Middle frontal gyrus (tissue), 1 donor: Measurements from ENCODE around the gene EPB41L1.

Experiments
- DNase-seq: peaks from one replicate; pipeline ENCODE4 v3.0.0-alpha.2; 2015; ENCODE audit warnings: low spot score; ENCODE audit errors: extremely low spot score

Gene EPB41L1

GRCh38 chr20:36153736-36154699 is 522 bp upstream of the EPB41L1 start:
- DNase-seq = peak; percentile 42

- peak; percentile 22 for DNase-seq
These were observed 1.1 kb downstream of the EPB41L1 start for GRCh38 chr20:36155629-36155971.

DNA sequence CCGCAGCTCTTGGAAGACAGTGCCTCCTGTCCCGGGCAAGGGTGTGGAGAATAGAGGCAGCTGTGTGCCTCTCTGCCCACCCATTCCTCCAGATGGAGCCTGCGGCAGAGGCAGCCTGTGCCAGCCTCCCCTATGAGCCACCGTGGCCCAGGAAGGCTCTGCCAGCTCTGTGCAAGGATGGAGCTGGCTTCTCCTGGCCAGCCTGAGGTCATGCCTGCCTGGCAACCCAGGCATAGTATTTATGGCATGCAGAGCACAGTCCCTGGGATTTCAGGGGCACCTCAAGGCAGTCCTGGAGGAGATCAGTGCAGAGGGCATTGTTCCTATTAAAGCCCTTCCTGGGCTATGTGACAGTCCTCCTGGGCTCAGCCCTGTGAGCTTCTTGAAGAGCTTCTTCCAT is 1.5 kb downstream of the EPB41L1 start:
- DNase-seq = no peak

DNA sequence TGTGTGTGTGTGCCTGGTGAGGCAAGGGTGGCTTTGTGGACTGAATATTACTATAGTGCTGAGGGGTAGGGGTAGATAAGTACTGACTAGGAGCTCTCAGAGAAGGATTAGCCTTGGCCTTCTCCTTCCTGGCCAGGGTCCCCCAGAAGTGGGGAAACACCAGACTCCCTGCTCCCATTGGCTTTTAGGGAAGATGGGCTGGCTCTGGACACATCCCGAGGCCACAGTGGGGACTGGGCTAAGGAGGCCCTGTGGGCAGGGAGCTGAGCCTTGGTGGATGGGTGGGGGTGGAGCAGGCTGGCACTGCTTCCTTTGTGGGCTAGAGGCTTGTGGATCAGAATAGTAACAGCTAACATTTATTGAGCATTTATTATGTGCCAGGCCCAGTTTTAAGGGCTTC is 3.1 kb downstream of the EPB41L1 start:
- no peak for DNase-seq

DNA sequence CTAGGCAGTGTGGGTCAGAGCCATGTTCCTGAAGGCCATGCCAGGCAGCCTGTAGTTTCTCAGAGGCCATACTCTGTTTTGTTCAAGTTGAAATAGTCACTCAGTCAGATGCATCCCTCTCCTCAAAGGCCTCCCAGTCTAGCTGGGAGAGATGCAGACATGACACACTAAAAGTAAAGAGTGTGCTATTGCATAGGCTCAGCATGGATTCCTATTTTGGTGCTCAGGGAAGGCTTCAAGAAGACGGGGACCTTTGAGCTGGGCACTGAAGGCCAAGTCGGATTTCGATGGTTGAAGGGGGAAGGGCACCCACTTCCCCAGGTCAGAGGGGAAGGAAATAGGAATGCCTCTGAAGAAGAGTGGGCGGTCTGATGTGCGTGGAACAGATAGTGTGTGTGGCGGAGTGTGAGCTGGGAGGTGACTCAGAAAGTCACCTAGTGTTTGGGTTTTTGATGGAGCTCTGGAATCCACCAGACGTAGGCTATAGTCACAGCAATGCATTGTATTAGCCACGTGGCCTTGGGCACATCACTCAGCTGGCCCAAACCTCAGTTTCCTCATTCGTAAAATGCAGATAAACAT is 3.7 kb downstream of the EPB41L1 start:
- no peak for DNase-seq

DNA sequence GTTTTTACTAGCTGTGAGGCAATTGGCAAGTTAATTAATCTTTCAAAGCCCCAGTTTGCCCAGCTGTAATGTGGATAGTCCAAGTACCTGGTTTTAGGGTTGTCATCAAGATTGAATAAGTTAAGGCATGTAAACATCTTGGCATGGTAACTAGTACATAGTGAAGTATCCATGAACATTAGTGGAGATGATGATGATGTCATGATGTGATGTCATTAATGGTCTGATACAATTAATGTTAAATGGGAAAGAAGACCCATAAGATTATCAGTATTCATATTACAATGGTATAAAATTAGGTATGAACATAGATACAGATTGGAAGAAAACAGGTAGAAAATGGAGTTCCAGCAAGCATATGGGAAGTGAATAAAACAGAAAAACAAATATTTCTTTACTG is 5.3 kb downstream of the EPB41L1 start:
- DNase-seq = no peak

DNA sequence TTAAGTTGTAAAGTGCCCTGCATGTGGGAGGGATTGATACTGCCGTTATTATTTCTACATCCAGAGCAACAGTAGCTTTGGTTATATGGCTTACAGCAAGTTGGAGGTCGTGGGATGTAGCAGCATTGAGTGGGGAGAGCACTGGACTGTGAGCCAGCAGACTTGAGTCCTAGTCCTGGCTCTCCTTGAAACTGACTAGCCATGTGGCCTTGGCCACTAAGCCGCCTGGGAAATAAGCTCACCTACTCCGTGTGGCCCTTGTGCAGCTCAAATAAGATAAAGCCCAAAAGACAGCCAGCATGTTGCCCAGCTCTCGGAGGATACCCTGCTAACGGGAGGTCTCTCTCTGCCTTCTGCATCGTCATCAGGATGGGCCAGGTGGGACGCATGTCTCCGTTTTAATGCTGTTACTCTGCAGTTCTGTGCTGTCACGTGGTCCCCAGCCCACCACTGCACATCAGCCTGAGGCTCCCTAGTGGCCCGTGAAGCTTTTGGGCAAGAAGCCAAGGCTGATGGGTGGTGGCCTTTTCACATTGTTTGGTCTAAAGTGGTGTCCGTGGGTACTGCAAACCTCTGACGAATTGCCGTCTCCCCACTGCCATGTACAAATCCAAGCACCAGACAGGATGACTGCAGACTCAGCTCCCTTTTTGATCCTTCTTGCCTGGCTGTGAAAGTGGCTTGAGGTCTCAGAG is 7.9 kb downstream of the EPB41L1 start:
- no peak for DNase-seq

DNA sequence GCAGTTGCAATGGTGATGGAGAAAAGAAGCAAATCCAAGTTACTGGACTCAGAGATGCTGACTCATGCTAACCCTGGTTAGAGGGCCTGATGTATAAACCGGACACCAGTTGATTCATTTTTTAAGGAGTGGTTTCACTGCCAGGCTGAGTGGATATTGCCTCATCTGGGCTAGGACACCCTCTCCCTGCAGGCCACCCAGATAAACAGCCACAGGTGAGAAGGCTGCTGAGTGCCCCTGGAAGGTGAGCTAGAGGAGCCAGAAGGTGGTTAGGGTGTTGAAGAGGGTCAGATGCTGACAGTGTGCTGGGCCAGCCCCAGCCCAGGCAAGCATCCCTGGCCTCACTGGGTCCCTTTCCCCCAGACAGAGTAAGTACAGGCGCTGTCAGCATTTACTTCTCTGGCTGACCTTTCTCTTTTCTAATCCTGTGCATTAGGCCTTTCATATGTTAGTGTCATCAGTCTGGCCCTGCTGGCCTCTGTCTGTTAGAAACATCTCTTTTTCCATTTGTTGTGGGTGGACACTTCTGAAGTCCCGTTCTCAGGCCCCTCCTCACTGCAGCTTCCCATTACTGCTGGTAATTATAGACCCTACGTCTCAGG is 13.5 kb downstream of the EPB41L1 start:
- DNase-seq = no peak

GRCh38 chr20:36170542-36171215 is 16.1 kb downstream of the EPB41L1 start:
- DNase-seq = no peak

- no peak for DNase-seq
These were observed 19.0 kb downstream of the EPB41L1 start for GRCh38 chr20:36173451-36173933.

GRCh38 chr20:36175016-36175415 is 20.5 kb downstream of the EPB41L1 start:
- no peak for DNase-seq

- no peak for DNase-seq
These were observed 21.0 kb downstream of the EPB41L1 start for GRCh38 chr20:36175475-36175995.

- DNase-seq = no peak
These were observed 23.2 kb downstream of the EPB41L1 start for GRCh38 chr20:36177716-36178115.

- DNase-seq = no peak
These were observed 24.8 kb downstream of the EPB41L1 start for GRCh38 chr20:36179170-36179945.

GRCh38 chr20:36180323-36180722 is 25.8 kb downstream of the EPB41L1 start:
- no peak for DNase-seq

- DNase-seq = no peak
These were observed 27.5 kb downstream of the EPB41L1 start for GRCh38 chr20:36181934-36182603.

DNA sequence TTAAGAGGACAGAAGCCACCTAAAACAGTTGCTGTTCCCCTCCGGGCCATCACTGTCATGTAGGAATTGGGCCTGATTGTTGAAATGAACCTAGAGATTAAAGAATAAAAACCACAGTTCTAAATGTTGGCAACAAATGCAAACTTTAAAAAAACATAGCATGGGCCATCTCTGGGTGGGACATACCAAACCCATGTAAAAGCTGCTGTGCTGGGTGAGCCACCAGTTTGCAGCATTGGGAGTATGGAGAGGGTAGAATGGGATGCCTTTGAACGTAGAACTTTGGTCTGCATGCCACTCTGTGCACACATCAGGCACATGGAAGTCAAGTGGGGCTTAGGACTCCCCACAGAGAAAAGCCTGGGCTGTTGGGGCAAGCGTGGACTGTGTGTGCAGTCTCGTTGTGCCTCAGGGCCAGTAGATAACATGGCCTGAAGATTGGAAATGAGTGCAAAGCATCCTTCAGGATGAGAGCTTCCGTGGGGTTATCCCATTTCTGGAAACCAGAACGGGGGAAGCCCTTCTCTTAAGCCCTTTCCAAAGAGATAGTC is 28.1 kb downstream of the EPB41L1 start:
- DNase-seq = no peak

DNA sequence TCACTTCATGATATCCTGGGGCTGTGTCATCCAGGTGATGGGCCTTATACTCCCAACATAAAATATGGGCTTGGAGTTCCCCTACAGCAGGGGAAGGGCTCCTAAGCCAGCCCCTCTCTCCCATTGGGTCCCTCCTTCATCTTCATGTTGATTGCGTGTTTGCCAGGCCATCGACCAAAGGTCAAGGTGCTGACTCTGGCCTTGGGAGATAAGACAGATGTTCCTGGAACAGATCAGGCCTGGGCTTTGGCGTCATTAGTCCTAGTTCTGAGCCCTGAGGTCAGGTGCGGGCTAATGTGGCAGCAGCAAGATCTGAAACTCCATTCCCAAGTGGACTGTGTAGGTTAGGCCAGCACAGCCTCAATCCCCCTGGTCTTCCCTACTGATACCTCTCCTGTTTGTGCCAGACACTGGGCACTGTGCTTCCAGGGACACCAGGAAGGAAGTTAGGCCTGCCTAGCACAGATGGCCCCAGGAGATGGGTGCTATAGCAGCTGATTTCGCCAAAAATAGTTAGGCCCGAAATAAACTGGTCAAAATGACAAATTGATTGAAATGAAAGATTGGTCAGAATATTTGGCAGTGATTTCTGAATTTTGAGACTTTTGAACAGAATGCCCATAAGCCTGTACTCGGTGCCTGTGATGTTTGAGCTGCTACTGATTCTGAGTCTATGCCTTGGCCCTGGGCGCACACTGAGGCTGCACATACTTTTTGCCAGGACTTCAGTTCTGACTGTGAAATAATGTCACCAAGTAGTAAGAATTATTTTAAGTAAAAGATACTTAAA is 28.8 kb downstream of the EPB41L1 start:
- DNase-seq = no peak
